Raji (cell line): ENCODE data around the gene GSTP1.

ENCODE experiments used
- POLR2A ChIP-seq: IDR thresholded peaks from 2 replicates; pipeline ENCODE4 v1.6.1; 2011; ENCODE audit warnings: low read depth, low read length, control low read depth; ENCODE audit not compliant: insufficient read depth

The GSTP1 gene

GRCh38 chr11:67633758-67634365 lies 50.2 kb downstream of the GSTP1 start:
- no peak for TF ChIP-seq POLR2A

GRCh38 chr11:67634366-67635230 lies 51.0 kb downstream of the GSTP1 start:
- no peak for TF ChIP-seq POLR2A

DNA sequence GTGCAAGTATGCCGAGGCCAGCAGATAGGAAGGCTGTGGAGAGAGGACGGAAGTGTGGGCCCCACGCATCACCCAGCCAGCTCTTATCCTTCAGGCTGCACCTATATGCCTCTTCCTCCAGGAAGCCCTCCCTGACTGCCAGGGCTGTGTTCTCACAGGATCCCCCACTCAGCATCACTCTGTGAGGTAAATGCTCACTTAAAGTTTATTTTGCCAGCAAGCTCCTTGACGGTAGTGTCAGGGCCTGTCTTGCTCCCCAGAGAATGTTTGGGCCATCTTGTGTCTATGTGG lies 51.6 kb downstream of the GSTP1 start:
- no peak for TF ChIP-seq POLR2A
